Neural crest cell (in vitro differentiated cells): ENCODE data around the gene SETD2. TPM values are rescaled to one million over a fixed set of nuclear protein-coding genes. Genes with fewer than 3 reads are reported as not detected.

Experiments
- DNase-seq: peaks from one replicate; pipeline ENCODE4 v3.0.0; 2021; ENCODE audit warnings: low read depth, mixed read lengths, low spot score
- H3K27ac Mint-ChIP-seq: one replicate; pipeline ENCODE4 v1.8.0; 2021; ENCODE audit warnings: mild to moderate bottlenecking, mixed read lengths; ENCODE audit not compliant: unreplicated experiment
- H3K27me3 Mint-ChIP-seq: 2 replicates; pipeline ENCODE4 v1.8.0; 2021; ENCODE audit warnings: low read depth, mild to moderate bottlenecking, mixed read lengths
- H3K36me3 Mint-ChIP-seq: 2 replicates; pipeline ENCODE4 v1.8.0; 2021; ENCODE audit warnings: low read depth, mild to moderate bottlenecking, mixed read lengths
- H3K4me1 Mint-ChIP-seq: 2 replicates; pipeline ENCODE4 v1.8.0; 2021; ENCODE audit warnings: mixed read lengths
- H3K4me3 Mint-ChIP-seq: one replicate; pipeline ENCODE4 v1.8.0; 2021; ENCODE audit warnings: mild to moderate bottlenecking, mixed read lengths
- H3K9me3 Mint-ChIP-seq: 2 replicates; pipeline ENCODE4 v1.8.0; 2021; ENCODE audit warnings: mixed read lengths
- CTCF ChIP-seq: fragments of 200-600 bp; sonication (generic); conservative IDR thresholded peaks from 2 replicates; pipeline ENCODE4 v1.5.0; 2021; ENCODE audit warnings: antibody characterized with exemption, mild to moderate bottlenecking
- total RNA-seq: library from RNA; stranded (reverse); gene quantifications from 2 replicates; pipeline ENCODE4 v1.2.1, GENCODE V29; 2021

The SETD2 gene
- total RNA-seq, 1 donor from 2014 or later = 52.7 TPM

DNA sequence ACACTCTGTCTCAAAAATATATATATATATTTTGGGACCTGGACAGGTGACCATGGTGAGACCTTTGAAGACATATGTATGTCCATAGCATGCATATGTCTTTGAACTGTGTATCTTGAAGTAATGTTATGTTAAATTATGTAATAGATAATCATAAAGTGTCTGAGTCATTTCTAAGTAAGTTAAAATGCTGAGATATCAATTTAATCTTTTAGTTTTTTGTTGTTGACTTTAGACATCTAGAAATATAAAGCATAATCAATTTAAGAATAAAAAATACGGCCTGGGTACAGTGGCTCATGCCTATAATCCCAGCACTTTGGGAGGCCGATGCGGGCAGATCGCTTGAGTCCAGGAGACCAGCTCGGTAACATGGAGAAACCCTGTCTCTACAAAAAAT lies 12.7 kb upstream of the SETD2 start:
- Mint-ChIP-seq H3K4me3 (no peak overlapping the region), H3K4me1 (no peaks in the 10 kb centered on the region), H3K27ac (no peak overlapping the region), H3K36me3 (no peaks in the 10 kb centered on the region), H3K9me3 (no peaks in the 10 kb centered on the region), H3K27me3 (no peaks in the 10 kb centered on the region)
- TF ChIP-seq CTCF = no peak
- DNase-seq = no peak

- H3K36me3 Mint-ChIP-seq = no peaks in the 10 kb centered on the region
- peak overlapping the region; percentile 99 for H3K27ac Mint-ChIP-seq
- no peaks in the 10 kb centered on the region for H3K9me3 Mint-ChIP-seq
- H3K27me3 Mint-ChIP-seq = no peaks in the 10 kb centered on the region
- H3K4me3 Mint-ChIP-seq = peak overlapping the region; percentile 98
- DNase-seq = peak; percentile 39
- peaks cover 48% of the 10 kb centered on the region for H3K4me1 Mint-ChIP-seq
- peak; percentile 18 for TF ChIP-seq CTCF
These were observed 525 bp downstream of the SETD2 start for GRCh38 chr3:47163169-47164006.

DNA sequence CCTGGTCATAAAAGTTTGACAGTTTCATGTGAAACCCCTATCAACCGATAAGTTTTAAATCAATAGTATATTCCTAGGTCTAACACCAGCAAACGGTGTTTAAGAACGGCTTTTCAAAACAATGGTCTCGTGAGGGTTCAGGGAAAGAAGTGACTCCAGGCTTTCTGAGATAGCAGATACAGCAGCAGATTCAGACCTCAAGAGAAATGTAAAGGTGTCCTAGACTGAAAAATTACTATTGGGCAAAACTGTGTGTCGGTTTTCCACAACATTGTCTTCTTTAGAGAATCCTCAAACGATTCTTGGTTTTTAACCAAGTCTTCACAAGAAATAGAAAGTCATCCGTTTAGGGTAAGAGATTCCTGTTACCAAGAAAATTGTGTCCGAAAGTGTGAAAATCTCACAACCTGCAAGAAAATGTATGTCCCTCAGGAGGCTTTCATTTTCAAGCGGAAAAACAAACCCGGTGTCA lies 1.2 kb downstream of the SETD2 start:
- no peak for DNase-seq
- H3K4me3 Mint-ChIP-seq = peak overlapping the region; percentile 98
- H3K27ac Mint-ChIP-seq = peak overlapping the region; percentile 99
- H3K36me3 Mint-ChIP-seq = no peaks in the 10 kb centered on the region
- no peak for TF ChIP-seq CTCF
- H3K9me3 Mint-ChIP-seq = no peaks in the 10 kb centered on the region
- no peaks in the 10 kb centered on the region for H3K27me3 Mint-ChIP-seq
- peaks cover 52% of the 10 kb centered on the region for H3K4me1 Mint-ChIP-seq

DNA sequence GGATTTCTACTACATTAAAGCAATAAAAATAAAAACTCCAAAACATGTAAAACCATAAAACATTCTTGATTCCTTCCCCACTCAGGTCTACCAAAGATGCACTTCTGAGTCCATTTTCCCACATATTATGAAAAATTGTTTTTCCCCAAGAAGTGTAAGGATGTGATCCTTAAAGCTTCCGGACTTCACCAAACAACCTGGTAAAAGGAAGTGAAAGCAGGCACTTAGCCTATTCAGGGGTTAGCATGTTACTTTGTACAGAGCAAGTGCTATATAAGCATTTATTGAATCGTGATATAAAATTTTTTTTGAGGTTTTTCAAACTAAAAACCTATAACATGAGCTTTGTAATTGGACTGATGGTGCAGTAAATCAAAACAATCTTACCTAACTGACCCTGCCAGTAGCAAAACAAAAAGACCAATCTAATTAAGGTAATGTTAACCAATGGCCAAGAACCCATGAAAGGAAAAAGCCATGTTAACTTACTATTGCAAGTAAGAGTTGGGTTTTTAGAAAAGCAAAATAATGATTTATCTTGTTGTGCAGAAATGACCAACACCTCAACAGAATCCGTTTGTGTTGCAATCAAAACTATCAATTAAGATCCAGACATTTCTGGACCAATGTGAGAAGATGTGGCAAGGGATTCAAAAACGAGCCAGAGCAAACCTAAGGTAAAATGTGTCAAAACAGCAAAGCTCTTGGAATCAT lies 1.8 kb downstream of the SETD2 start:
- no peak for DNase-seq
- Mint-ChIP-seq H3K4me3 (peak overlapping the region; percentile 98), H3K27ac (peak overlapping the region; percentile 99), H3K36me3 (no peaks in the 10 kb centered on the region), H3K4me1 (peaks cover 52% of the 10 kb centered on the region), H3K27me3 (no peaks in the 10 kb centered on the region), H3K9me3 (no peaks in the 10 kb centered on the region)
- no peak for TF ChIP-seq CTCF

DNA sequence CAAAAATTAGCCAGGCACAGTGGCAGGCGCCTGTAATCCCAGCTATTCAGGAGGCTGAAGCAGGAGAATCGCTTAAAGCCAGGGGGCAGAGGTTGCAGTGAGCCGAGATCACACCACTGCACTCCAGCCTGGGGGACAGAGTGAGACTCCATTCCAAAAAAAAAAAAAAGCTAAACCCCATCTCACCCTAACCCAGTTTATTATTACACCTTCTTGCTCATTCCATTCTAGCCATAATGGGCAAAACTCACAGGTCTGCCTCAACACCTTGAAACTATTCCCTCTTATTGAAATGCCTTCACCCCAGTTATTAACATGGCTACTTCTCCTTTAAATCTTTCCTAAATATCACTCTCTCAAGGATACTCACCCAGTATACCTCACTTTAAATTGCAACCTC lies 4.1 kb downstream of the SETD2 start:
- H3K27ac Mint-ChIP-seq = no peak overlapping the region
- H3K9me3 Mint-ChIP-seq = no peaks in the 10 kb centered on the region
- H3K27me3 Mint-ChIP-seq = no peaks in the 10 kb centered on the region
- DNase-seq = no peak
- no peak for TF ChIP-seq CTCF
- H3K4me1 Mint-ChIP-seq = peaks cover 41% of the 10 kb centered on the region
- H3K36me3 Mint-ChIP-seq = no peaks in the 10 kb centered on the region
- no peak overlapping the region for H3K4me3 Mint-ChIP-seq
